DMS 273 treated with DMSO at 0.1 percent for 48 hours (cell line): ENCODE results near the gene KRT6C.

Experiments
- DNase-seq: peaks from one replicate; lab custom pipeline; 2025; lab: John Stamatoyannopoulos, UW

The KRT6C gene

DNA sequence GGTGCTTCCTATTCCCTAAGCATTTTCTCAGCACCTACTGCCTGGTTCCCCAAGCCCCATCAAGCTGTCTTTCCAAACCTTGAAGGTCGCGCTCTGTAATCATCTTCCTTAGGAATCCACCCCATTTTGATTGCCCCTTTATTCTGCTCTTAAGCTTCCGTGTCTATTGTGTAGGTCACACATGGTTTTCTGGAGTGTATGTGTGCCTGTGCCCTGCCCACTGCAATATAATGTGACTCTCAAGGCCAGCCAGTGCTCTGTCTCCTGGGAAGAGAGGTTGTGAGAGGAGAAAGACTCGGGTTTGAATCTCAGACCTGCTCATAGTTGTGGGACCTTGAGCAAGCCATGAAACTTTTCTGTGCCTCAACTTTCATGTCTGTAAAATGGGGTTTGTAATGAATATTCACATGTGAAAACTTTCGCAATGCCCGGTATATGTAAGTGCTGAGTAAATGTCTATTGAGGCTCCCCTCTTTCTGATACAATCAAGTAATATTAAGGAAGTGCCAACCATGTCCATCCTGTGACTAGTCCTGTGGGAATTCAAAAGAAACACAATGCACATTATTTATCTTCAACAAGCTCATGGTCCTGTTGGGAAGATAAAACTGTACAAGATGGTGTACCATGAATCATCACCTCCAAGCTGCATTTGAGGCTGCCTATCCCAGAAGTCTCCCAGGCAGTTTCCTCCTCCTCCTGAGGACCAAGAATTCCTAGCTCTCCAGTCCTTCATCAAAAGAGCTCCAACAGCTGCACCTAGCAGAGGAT, 38.7 kb downstream of the KRT6C start:
- DNase-seq, result no peak

DNA sequence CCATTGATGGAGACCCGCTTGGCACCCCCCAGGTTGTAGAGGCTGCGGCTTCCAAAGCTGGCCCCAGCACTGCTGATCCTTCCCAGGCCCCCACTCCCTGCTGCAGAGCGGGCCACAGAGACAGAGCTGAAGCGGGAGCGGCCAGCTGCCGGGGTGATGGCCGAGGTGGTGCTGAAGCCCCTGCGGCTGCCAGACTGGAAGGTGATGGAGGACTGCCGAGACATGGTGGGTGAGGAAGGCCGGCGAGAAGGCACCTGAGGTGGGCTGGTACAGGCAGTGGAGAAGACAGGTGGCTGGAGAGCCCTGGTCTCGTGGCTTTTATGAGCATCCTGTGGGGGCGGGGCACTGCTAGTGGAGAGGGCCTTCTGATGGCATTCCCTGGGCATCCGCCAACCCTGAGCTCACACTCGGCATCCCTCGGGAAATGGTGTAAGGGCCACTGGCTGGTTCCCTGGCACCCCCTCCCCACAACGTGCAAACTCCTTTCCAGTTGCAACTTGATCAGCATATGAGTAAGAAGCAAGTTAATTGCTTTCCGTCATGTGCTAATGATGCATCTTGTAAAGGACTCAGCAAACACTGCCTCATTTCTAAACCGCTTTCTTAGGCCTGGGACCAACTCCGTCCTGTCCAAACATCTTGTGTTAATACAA, 39.4 kb downstream of the KRT6C start, which contains the start of gene KRT75:
TSS of gene KRT75 (minus strand) at position 291 of the 653 bp plus-strand sequence. CDS start at position 224, 67 bp downstream.
- no peak for DNase-seq

DNA sequence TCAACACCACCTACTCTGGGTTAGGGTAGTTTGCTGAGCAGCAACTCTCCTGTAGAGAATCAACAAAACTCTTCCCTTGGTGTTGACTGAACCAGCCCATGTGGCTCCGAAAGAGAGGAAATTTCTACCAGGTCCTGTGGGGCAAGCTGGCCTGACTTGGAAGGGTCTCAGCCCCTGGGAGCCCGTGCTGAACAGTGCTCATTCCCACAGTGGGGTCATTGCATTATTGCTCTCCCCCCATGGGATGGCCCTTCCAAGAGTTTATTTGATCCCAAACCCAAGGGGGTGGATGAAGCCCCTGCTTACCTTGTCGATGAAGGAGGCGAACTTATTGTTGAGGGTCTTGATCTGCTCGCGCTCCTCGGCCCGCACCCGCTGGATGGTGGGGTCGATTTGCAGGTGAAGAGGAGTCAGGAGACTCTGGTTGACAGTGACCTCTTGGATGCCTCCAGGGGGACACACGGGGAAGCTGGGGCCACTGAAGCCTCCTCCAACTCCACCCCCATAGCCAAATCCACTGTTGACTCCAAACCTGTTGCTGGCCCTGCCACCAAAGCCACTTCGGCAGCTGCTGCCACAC, 40.0 kb downstream of the KRT6C start:
- DNase-seq, result no peak

DNA sequence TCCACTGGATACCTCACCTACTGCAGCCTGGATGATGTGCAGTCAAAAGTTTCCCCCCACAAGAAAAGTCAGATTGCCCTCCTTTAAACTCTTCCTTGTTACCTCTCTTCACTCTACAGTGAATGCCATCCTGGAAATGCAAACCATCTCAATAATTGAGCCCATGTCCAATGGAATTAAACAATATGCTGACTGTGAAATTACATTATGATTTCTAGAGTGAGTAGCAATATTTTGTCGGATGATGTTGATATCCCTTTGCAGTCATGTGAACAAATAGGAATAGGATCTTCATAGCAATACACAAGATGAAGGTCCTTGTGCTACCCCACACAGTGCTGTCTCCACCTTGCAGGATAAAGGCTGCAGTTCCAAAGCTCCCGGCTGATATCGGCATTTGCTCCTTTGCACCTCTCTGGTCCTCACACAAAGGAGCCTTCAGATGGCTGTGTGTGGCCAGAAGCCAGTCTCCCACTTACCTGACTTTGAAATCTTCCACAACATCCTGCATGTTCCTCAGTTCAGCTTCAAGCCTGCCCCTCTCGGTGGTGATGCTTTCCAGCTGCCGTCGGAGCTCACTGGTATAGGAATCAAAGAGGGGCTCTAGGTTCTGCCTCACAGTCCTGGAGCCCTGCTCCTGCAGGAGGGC, 40.9 kb downstream of the KRT6C start:
- no peak for DNase-seq

DNA sequence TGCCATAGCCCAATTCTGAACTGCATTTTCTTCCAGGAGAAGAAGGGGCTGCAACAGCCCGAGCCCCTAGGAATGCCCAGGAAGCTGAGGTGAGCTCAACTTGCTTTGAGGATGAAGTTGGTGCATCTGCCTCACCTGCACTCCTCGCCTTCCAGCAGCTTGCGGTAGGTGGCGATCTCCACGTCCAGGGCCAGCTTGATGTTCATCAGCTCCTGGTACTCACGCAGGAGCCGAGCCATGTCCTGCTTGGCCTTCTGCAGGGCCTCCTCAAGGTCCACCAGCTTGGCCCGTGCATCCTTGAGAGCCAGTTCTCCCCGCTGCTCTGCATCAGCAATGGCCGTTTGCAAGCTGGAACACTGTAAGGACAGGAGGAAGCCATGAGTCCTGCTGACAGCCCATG, 45.5 kb downstream of the KRT6C start:
- no peak for DNase-seq

DNA sequence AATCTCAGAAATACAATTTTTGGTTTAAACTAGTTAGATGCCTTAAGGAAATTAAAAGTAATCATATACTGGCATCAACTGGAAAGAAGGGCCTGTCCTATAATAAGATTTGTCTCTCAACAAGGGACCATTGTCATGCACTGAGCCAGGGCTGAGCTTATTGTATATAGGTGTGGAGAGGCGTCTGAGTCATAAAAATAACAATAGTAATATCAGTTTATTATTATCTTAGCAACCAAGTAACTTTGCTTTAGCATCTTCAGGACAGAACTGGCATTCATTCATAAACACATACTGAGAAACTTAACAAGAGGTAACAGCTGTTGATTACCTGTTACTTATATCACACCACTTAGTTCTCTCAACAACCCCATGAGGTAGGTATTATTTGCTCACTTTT, 46.5 kb downstream of the KRT6C start:
- DNase-seq, result no peak

DNA sequence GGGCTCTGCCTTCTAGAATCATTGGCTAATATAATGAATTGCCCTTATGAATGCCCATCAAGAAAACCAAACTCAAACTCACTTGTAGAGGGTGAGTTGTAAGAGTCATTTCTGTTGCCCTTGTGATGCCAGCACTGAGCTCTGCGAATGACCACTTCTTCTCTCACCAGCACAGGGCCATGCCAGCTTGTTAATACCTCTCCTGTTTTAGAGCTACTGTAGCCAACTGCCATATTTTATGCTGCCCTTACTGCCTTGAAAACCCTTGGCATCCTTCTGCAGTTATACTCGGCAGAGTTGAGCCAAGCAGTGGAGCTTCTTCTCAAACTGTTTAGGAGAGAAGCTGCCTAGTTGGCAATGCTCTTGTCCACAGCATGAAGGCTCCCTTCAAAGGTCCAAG, 47.6 kb downstream of the KRT6C start:
- no peak for DNase-seq

DNA sequence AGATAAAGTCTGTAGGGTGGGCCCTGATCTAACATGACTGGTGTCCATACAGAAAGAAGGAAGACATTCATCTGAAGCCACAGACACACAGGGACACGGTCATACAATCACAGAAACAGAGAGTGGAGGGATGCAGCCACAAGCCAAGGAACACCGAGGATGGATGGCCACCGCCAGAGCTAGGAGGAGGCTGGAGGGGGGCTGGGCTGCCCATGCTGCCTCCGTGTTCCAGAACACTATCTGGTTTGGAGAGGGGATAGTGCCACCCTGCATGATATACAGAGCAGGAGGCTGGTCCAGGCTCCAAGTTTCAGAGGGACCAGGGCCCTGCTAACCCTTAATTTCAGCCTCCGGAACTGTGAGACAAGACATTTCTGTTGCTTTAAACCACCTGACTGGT, 48.1 kb downstream of the KRT6C start:
- no peak for DNase-seq

DNA sequence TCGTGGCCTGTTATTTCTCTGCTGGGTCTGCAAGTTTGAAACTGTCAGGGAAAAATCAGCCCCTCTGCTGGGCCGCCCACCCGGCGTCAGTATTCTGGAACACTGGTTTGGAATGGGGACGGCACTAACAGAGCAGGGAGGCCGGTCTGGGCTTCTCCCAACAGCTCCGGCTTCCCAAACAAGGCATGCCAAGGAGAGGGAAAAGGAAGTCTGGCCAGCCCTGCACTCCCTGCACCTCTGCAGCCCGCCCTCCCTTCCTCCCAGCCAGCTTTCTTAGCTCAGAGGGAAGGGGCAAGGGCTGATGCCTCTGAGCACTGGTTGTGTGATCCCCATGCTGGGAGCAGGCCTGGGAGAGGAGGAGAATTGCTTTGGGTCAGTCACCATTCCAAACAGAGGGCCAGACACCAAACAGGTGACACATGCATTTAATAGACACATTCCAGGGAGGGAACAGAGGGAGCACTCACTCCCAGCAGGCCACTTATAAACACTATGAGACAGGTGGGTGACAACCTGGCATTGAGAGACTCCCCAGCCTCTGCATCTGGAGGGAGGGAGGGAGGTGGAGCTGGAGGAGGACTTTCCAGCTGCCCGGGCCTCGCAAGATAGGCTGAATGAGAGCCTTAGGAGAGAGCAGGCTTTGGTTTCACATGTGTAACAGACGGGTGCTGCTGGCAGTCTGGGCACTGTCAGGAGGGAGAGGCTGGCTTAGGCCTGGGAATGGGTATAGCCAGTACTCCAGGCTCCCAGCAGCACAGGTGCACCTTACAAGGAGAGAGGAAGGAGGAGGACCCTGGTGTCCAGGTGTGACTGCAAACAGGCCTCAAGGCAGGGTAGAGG, 49.7 kb downstream of the KRT6C start:
- no peak for DNase-seq

DNA sequence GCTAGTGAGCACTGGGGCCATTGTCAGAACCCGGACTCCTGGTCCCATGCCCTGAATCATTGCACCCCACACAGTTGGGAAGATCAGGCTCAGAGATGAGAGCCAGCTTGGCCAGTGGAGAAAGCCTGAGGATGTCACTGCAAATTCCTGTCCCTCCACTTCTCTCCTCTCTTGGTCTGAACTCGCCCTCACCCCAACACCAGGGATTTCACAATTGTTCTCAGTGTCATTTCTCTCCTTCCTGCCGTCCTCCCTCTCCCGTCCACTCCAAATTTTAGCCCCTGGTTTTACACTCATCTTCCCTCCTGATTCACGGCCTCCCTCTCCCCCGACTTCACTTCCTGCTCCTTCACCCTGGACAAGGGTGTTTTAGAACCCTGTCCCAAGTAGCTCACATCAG, 50.6 kb downstream of the KRT6C start:
- no peak for DNase-seq

DNA sequence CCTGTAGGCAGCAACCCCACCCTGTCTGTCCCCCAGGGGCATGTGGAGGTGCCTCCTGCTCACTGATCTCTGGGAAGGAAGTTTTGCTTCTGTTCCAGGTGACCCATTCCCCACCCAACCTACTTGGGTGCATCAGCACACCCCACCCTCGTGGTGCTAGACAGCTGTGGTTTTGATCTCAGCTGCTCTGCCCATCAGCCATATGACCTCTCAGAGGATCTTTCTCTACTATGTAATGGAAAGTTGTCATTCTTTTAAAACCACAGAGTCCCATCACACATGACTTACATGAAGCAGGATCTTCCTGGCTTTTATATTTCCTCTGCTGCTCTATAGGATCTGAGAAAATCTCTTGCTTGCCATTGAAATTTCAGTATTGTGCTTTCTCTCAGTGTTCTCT, 53.9 kb downstream of the KRT6C start:
- DNase-seq, result no peak

DNA sequence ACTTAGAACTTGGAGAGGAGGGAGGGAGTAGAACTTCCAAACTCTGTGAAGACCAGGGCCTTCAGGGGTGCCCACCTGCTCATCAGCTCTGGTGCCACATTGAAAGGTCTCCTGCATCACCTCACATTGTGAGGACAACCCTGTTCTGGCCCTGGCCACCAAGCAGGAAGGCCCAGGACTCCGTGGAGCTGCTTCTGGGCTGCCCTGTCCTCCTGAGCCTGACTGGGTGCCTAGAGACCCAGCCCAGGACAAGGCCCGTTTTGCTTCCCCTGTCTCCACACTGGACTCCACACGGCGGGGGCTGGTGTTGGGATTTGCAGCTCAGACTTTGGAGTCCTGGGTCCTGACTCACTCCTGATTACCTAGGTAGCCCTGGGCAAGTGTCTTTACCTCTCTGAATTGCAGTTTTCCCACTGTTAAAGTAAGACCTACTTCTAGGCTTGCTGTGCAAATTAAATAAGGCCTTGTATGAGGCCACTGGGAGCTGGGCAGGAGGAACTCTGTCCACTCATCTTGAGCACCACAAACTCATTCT, 55.0 kb downstream of the KRT6C start:
- DNase-seq, result no peak
